A673 (cell line): ENCODE data around the gene MS4A12. TPM values are rescaled to one million over a fixed set of nuclear protein-coding genes. Genes with fewer than 3 reads are reported as not detected.
"Not testable (repeated sequence)": the region's sequence is repeated elsewhere in the genome, so short reads cannot be mapped to it uniquely, and the experiment has no call there.

Experiments used
- BruUV-seq: library from RNA; stranded (reverse); fragments of 400-500 nt; replicated peaks from 2 replicates; lab custom pipeline; 2021; lab: Mats Ljungman, UMichigan
- CTCF ChIA-PET: fragments of 300-600 bp; sonication (Branson Sonifier 250); formaldehyde crosslinking; loops from one replicate; lab custom pipeline; 2022; ENCODE audit warnings: antibody characterized with exemption; lab: Charles Lee
- POLR2A ChIA-PET: fragments of 300-600 bp; sonication (Branson Sonifier 250); formaldehyde crosslinking; loops from one replicate; lab custom pipeline; 2022; ENCODE audit warnings: antibody characterized with exemption; ENCODE audit not compliant: low non-redundant PET; lab: Charles Lee
- DNase-seq: peaks from one replicate; pipeline ENCODE4 v3.0.0-alpha.2; 2015; ENCODE audit warnings: low spot score
- H3K27ac ChIP-seq: fragments of 200-600 bp; sonication (generic); 2 replicates; pipeline ENCODE4 v1.5.1; 2016; ENCODE audit warnings: mixed run types, low read depth, mild to moderate bottlenecking, mixed read lengths, antibody characterized with exemption, low read length; ENCODE audit not compliant: poor library complexity, severe bottlenecking
- H3K27me3 ChIP-seq: fragments of 200-600 bp; sonication (generic); replicated peaks from 2 replicates; pipeline ENCODE4 v1.6.1; 2017; ENCODE audit warnings: mixed run types, low read depth, mild to moderate bottlenecking, mixed read lengths, antibody characterized with exemption, low read length; ENCODE audit not compliant: insufficient read depth, poor library complexity
- H3K36me3 ChIP-seq: fragments of 200-600 bp; sonication (generic); 2 replicates; pipeline ENCODE4 v1.6.1; 2016; ENCODE audit warnings: mixed run types, mild to moderate bottlenecking, mixed read lengths, antibody characterized with exemption, low read length; ENCODE audit not compliant: insufficient read depth, poor library complexity, severe bottlenecking
- H3K4me1 ChIP-seq: fragments of 200-600 bp; sonication (generic); 2 replicates; pipeline ENCODE4 v1.6.1; 2017; ENCODE audit warnings: mixed run types, mild to moderate bottlenecking, mixed read lengths, antibody characterized with exemption, low read length; ENCODE audit not compliant: insufficient read depth, poor library complexity, severe bottlenecking
- H3K4me3 ChIP-seq: fragments of 200-600 bp; sonication (generic); 2 replicates; pipeline ENCODE4 v1.5.1; 2016; ENCODE audit warnings: low read depth, mixed run types, mild to moderate bottlenecking, mixed read lengths, low read length; ENCODE audit not compliant: poor library complexity, severe bottlenecking
- H3K9me3 ChIP-seq: fragments of 200-600 bp; sonication (generic); 2 replicates; pipeline ENCODE4 v1.6.1; 2016; ENCODE audit warnings: mixed run types, low read depth, mild to moderate bottlenecking, mixed read lengths, antibody characterized with exemption, low read length; ENCODE audit not compliant: poor library complexity, severe bottlenecking
- EZH2 ChIP-seq: fragments of 200-600 bp; sonication (generic); IDR thresholded peaks from 2 replicates; pipeline ENCODE4 v1.6.1; 2017; ENCODE audit warnings: borderline replicate concordance, low read depth, mild to moderate bottlenecking, mixed read lengths, antibody characterized with exemption, low read length; ENCODE audit not compliant: poor library complexity, severe bottlenecking
- intact Hi-C: fragments of 100-400 bp; cut with micrococcal nuclease; formaldehyde crosslinking; loops from one replicate; pipeline ENCODE4 v1.10.0; 2022; ENCODE audit not compliant: unreplicated experiment
- total RNA-seq: library from RNA; stranded (reverse); gene quantifications from 2 replicates; pipeline ENCODE4 v1.2.3, GENCODE V29; 2021
- TF ChIP-seq, protein P1 (sequence below): fragments of 300-800, 200-600 bp; sonication (generic); conservative IDR thresholded peaks from 2 replicates; pipeline ENCODE4 v1.5.1; 2017; ENCODE audit warnings: low read depth, mild to moderate bottlenecking, antibody characterized with exemption, low read length, moderate library complexity, mixed read lengths

The MS4A12 gene
- total RNA-seq, 1 experiment from 2014 or later, result not detected

DNA sequence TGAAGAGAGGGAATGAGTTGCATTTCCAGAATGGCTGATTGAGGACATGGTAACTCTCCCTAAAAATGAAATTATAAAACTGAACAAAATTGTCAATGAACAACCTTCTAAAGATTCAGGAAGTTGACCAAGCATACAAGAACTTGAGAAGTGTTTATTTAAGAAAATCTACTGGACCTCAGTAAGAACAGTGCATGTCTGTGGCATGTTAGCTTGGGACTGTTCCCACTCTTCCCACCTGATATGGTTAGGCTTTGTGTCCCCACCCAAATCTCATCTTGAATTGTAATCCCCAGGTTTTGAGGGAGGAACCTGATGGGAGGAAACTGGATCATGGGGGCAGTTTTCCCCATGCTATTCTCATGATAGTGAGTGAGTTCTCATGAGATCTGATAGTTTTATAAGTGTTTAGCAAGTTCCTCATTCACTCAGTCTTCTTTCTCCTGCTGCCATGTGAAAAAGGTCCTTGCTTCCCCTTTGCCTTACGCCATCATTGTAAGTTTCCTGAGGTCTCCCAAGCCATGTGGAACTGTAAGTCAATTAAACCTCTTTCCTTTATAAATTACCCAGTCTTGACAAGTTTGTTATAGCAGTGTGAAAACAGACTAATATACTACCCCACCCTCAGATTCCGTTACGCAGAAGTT is 38.0 kb downstream of the MS4A12 start:
- Histone ChIP-seq H3K9me3 (no peaks in the 10 kb centered on the region), H3K36me3 (no peaks in the 10 kb centered on the region), H3K27me3 (peaks cover 11% of the 10 kb centered on the region), H3K4me3 (no peak overlapping the region), H3K4me1 (no peaks in the 10 kb centered on the region), H3K27ac (no peak overlapping the region)
- POLR2A ChIA-PET, result no interaction called here
- intact Hi-C loops, result no loop called here
- BruUV-seq, result no TSS peak
- CTCF ChIA-PET, result no interaction called here
- no peak for DNase-seq
- no peak for TF ChIP-seq EZH2
- TF ChIP-seq, protein P1, sequence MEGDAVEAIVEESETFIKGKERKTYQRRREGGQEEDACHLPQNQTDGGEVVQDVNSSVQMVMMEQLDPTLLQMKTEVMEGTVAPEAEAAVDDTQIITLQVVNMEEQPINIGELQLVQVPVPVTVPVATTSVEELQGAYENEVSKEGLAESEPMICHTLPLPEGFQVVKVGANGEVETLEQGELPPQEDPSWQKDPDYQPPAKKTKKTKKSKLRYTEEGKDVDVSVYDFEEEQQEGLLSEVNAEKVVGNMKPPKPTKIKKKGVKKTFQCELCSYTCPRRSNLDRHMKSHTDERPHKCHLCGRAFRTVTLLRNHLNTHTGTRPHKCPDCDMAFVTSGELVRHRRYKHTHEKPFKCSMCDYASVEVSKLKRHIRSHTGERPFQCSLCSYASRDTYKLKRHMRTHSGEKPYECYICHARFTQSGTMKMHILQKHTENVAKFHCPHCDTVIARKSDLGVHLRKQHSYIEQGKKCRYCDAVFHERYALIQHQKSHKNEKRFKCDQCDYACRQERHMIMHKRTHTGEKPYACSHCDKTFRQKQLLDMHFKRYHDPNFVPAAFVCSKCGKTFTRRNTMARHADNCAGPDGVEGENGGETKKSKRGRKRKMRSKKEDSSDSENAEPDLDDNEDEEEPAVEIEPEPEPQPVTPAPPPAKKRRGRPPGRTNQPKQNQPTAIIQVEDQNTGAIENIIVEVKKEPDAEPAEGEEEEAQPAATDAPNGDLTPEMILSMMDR, result no peak

DNA sequence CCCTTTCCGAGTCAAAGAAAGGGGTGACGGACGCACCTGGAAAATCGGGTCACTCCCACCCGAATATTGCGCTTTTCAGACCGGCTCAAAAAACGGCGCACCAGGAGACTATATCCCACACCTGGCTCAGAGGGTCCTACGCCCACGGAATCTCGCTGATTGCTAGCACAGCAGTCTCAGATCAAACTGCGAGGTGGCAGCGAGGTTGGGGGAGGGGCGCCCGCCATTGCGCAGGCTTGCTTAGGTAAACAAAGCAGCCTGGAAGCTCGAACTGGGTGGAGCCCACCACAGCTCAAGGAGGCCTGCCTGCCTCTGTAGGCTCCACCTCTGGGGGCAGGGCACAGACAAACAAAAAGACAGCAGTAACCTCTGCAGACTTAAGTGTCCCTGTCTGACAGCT is 39.8 kb downstream of the MS4A12 start:
- H3K4me3 ChIP-seq, H3K9me3 ChIP-seq, H3K36me3 ChIP-seq, H3K27me3 ChIP-seq, CTCF ChIA-PET, intact Hi-C loops, H3K27ac ChIP-seq, H3K4me1 ChIP-seq, POLR2A ChIA-PET, BruUV-seq, DNase-seq: not testable (repeated sequence)

DNA sequence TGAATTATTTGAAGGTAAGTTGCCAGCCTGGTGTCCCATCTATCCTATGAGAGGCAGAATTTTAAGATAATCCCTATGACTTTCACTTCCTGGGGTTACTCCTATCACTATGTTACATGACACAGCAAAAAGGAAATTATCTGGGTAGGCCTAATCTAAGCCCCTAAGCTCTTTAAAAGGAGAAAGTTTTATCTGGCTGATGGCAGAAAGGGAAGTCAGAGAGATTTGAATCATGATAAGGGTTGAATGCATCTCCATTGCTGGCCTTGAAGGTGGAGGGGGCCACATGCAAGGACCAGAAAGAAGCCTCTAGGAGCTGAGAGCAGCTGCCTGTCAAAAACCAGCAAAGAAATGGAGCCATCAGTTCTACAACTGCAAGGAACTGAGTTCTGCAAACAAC is 46.0 kb downstream of the MS4A12 start:
- H3K4me3 ChIP-seq, POLR2A ChIA-PET, intact Hi-C loops, H3K4me1 ChIP-seq, H3K27me3 ChIP-seq, DNase-seq, H3K27ac ChIP-seq, H3K36me3 ChIP-seq, H3K9me3 ChIP-seq, BruUV-seq, CTCF ChIA-PET: not testable (repeated sequence)

DNA sequence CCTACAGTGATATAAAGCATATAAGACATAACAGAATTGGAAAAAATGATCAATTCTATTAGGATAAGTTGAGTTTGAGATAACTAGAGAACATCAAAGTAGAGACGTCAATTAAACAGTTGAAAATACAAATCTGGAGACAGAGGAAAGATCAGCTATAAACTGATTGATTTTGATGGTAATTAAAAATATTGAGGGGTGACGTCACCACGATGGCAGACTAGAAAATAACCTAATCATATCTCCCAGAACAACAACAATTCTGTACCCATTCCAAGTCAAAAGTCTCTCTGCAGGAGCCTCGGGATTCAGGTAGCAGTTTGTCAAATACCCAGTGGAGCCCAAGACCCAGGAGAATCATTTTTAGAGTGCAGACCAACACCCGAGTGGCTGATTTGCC is 51.5 kb downstream of the MS4A12 start:
- Histone ChIP-seq H3K4me1 (no peaks in the 10 kb centered on the region), H3K27ac (no peak overlapping the region), H3K9me3 (no peaks in the 10 kb centered on the region), H3K4me3 (no peak overlapping the region), H3K36me3 (no peaks in the 10 kb centered on the region), H3K27me3 (peaks cover 6% of the 10 kb centered on the region)
- no peak for DNase-seq
- TF ChIP-seq, protein P1, result no peak
- no peak for TF ChIP-seq EZH2
- no TSS peak for BruUV-seq
- ChIA-PET CTCF (no interaction called here), POLR2A (no interaction called here)
- intact Hi-C loops, result no loop called here

Other genes starting within 250 kb of the MS4A12 start
- gene MS4A4E, start 249.6 kb upstream of the MS4A12 start, total RNA-seq, result not detected in 2 replicates
- not detected in 2 replicates for gene MS4A4A, start 212.1 kb upstream of the MS4A12 start, total RNA-seq
- not detected in 2 replicates for gene MS4A6E, start 165.5 kb upstream of the MS4A12 start, total RNA-seq
- gene MS4A7, start 114.2 kb upstream of the MS4A12 start, total RNA-seq, result not detected in 2 replicates
- gene MS4A14, start 96.3 kb upstream of the MS4A12 start, total RNA-seq, result not detected in 2 replicates
- not detected in 2 replicates for gene MS4A5, start 63.2 kb upstream of the MS4A12 start, total RNA-seq
- gene MS4A1, start 36.9 kb upstream of the MS4A12 start, total RNA-seq, result not detected in 2 replicates
- gene MS4A13, start 22.6 kb downstream of the MS4A12 start, total RNA-seq, result not detected in 2 replicates
- 1.4 and 1.5 TPM in 2 replicates for gene MS4A8, start 206.8 kb downstream of the MS4A12 start, total RNA-seq
- not detected in 2 replicates for gene MS4A18, start 231.9 kb downstream of the MS4A12 start, total RNA-seq